ENCODE measurements around the gene NLRC5.

- TF ChIP-seq CTCF (IDR thresholded peaks at IDR 0.05) (no peak), POLR2A (IDR thresholded peaks at IDR 0.05) (no peak), EP300 (IDR thresholded peaks at IDR 0.05) (no peak)
Observed at GRCh38 chr16:57130950-57131321, 141.6 kb downstream of the NLRC5 start.

Measured in tibial nerve (tissue), 4 donors.